Measurements from ENCODE around the gene C1R.

C1R gene

GRCh38 chr12:7129872-7130691, 37.8 kb upstream of the C1R start, which contains the start of gene CLSTN3 (continued):
- TF ChIP-seq ZNF148 (tag by site-specific recombination; IDR thresholded peaks at IDR 0.05; ENCODE audit: borderline replicate concordance) (no peak), ZNF426 (tag by site-specific recombination; IDR thresholded peaks at IDR 0.05) (no peak), ZNF292 (tag by site-specific recombination; IDR thresholded peaks at IDR 0.05; ENCODE audit: borderline replicate concordance, low read depth) (no peak), ZNF514 (tag by site-specific recombination; IDR thresholded peaks at IDR 0.05) (no peak), ZNF518A (tag by site-specific recombination; conservative IDR thresholded peaks at IDR 0.05; ENCODE audit: low read depth) (no peak), CTCF (tag by site-specific recombination; IDR thresholded peaks at IDR 0.05) (no peak), ZBTB48 (tag by site-specific recombination; IDR thresholded peaks at IDR 0.05) (no peak), ZNF585B (tag by site-specific recombination; IDR thresholded peaks at IDR 0.05) (no peak), HOXC10 (CRISPR knock-in tag; IDR thresholded peaks at IDR 0.05) (no peak), ZNF140 (tag by site-specific recombination; IDR thresholded peaks at IDR 0.05) (no peak), ZNF580 (tag by site-specific recombination; IDR thresholded peaks at IDR 0.05) (no peak), ZFP37 (tag by site-specific recombination; IDR thresholded peaks at IDR 0.05) (no peak), ZNF394 (tag by site-specific recombination; IDR thresholded peaks at IDR 0.05; ENCODE audit: borderline replicate concordance) (no peak), PBX3 (CRISPR knock-in tag; IDR thresholded peaks at IDR 0.05) (peak; percentile 97), ZNF529 (tag by site-specific recombination; IDR thresholded peaks at IDR 0.05; ENCODE audit: insufficient replicate concordance) (no peak), ZNF660 (tag by site-specific recombination; IDR thresholded peaks at IDR 0.05) (no peak), TSHZ1 (tag by site-specific recombination; IDR thresholded peaks at IDR 0.05; ENCODE audit: borderline replicate concordance) (no peak), ZNF311 (tag by site-specific recombination; IDR thresholded peaks at IDR 0.05; ENCODE audit: borderline replicate concordance) (no peak), ZNF48 (tag by site-specific recombination; IDR thresholded peaks at IDR 0.05) (no peak), ZFHX2 (tag by site-specific recombination; conservative IDR thresholded peaks at IDR 0.05) (peak; percentile 78), ZEB2 (tag by site-specific recombination; IDR thresholded peaks at IDR 0.05) (0 out of 2 replicates have a peak, but pooled peaks have one; percentile 47), ZNF704 (tag by site-specific recombination; IDR thresholded peaks at IDR 0.05) (no peak), KLF8 (tag by site-specific recombination; IDR thresholded peaks at IDR 0.05) (peak; percentile 83)
